Activated T-cell treated with anti-CD3 and anti-CD28 coated beads, Interleukin-2, amount 50 U/mL, for 72 hours (primary cell): ENCODE measurements around the gene ZCCHC24. TPM values are rescaled to one million over a fixed set of nuclear protein-coding genes. Genes with fewer than 3 reads are reported as not detected.

Experiments used
- ATAC-seq, 2 donors: fragments of 150-1000 bp; cut with Tn5 transposase; replicated peaks in 1 of 2; 2 replicates each; pipeline ENCODE4 v1.10.0; 2021; ENCODE audit warnings: moderate library complexity in 2 of 2, mild to moderate bottlenecking in 1 of 2
- DNase-seq, 2 donors: peaks; one replicate each; pipeline ENCODE4 v3.0.0; 2021 to 2022; ENCODE audit warnings: mixed read lengths in 1 of 2
- H3K27ac Mint-ChIP-seq: one replicate; pipeline ENCODE4 v1.8.0; 2022; ENCODE audit warnings: mild to moderate bottlenecking, moderate library complexity, mixed read lengths
- H3K27me3 Mint-ChIP-seq: one replicate; pipeline ENCODE4 v1.8.0; 2022; ENCODE audit warnings: low read depth, mixed read lengths
- H3K36me3 Mint-ChIP-seq, 2 donors: one replicate each; pipeline ENCODE4 v1.8.0; 2022; ENCODE audit warnings: mixed read lengths in 2 of 2, mild to moderate bottlenecking in 1 of 2; ENCODE audit not compliant: insufficient read depth in 2 of 2
- H3K4me1 Mint-ChIP-seq: one replicate; pipeline ENCODE4 v1.8.0; 2022; ENCODE audit warnings: low read depth, mixed read lengths
- H3K4me3 Mint-ChIP-seq, 2 donors: one replicate each; pipeline ENCODE4 v1.8.0; 2022; ENCODE audit warnings: mild to moderate bottlenecking in 2 of 2, mixed read lengths in 2 of 2, moderate library complexity in 2 of 2
- H3K9me3 Mint-ChIP-seq, 2 donors: one replicate each; pipeline ENCODE4 v1.8.0; 2022; ENCODE audit warnings: mixed read lengths in 2 of 2
- total RNA-seq, 2 donors: library from RNA; stranded (reverse); gene quantifications; one replicate each; pipeline ENCODE4 v1.2.3, GENCODE V29; 2022

The ZCCHC24 gene
- total RNA-seq, 2 donors from 2014 or later: 1.1 to 1.7 TPM

DNA sequence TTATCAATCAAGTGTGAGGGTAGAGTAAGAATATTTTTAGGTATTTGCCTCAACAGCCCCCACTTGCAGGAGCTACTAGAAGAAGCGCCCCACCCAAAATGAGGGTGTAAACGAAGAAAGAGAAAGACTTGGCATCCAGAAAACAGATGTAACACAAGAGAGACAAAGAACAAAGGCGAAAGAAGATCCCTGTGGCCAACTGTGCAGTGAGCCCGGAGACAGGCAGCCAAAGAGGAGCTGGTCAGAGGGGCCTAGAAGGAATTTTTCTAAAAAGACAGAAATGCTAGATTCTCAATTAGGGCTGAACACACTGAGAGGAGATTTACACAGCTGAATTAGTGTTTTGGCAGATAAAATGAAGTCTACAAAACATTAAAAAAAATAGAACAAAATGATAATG, 37.3 kb upstream of the ZCCHC24 start:
- no peak overlapping the region for H3K27ac Mint-ChIP-seq
- ATAC-seq (no peak), DNase-seq (no peak)
- peaks cover 7% of the 10 kb centered on the region for H3K27me3 Mint-ChIP-seq
- H3K36me3 Mint-ChIP-seq: no peaks in the 10 kb centered on the region
- H3K4me1 Mint-ChIP-seq: no peaks in the 10 kb centered on the region
- no peak overlapping the region for H3K4me3 Mint-ChIP-seq
- H3K9me3 Mint-ChIP-seq: no peaks in the 10 kb centered on the region

DNA sequence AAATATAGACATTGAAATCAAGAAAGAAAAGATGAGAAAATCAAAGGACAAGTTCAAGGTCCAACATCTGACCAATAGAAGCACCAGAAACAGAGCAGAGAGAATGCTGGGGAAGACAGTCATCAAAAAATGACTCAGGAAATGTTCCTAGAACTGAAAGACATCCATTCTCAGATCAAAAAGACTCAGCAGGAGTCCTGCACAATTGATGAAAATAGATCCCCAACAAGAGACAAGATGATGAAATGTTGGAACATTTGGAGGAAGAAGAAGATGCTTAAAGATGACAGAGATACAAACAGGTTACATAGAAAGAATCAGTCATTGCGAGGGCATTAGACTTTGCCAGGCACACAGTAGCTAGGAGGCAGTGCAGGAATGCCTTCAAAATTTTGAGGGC, 36.9 kb upstream of the ZCCHC24 start:
- DNase-seq (no peak), ATAC-seq (no peak)
- peaks cover 12% of the 10 kb centered on the region for H3K27me3 Mint-ChIP-seq
- H3K27ac Mint-ChIP-seq: no peak overlapping the region
- no peaks in the 10 kb centered on the region for H3K4me1 Mint-ChIP-seq
- H3K9me3 Mint-ChIP-seq: no peaks in the 10 kb centered on the region
- no peaks in the 10 kb centered on the region for H3K36me3 Mint-ChIP-seq
- H3K4me3 Mint-ChIP-seq: no peak overlapping the region

DNA sequence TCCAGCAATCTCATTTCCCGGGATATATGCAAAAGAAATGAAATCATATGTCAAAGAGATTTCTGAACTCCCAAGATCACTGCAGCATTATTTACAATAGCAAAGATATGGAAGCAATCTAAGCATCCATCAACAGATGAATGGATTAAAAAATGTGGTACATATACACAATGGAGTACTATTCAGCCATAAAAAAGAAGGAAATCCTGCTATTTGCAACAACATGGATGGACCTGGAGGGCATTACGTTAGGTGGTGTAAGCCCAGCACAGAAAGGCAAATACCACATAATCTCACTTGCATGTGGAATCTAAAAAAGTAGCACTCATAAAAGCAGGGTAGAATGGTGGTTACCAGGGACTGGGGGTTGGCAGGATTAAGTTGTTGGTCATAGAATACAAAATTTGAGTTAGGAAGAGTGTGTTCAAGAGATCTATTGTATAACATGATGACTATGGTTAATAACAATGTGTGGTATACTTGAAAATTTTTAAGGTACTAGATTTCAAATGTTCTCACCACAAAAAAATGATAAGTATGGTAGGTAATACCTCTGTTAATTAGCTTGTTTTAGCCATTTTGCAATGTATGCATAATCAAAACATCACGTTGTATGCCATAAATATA, 34.0 kb upstream of the ZCCHC24 start:
- no peaks in the 10 kb centered on the region for H3K9me3 Mint-ChIP-seq
- H3K36me3 Mint-ChIP-seq: no peaks in the 10 kb centered on the region
- H3K27ac Mint-ChIP-seq: no peak overlapping the region
- H3K27me3 Mint-ChIP-seq: peaks cover 19% of the 10 kb centered on the region
- H3K4me1 Mint-ChIP-seq: no peaks in the 10 kb centered on the region
- no peak for ATAC-seq
- no peak for DNase-seq
- H3K4me3 Mint-ChIP-seq: no peak overlapping the region

DNA sequence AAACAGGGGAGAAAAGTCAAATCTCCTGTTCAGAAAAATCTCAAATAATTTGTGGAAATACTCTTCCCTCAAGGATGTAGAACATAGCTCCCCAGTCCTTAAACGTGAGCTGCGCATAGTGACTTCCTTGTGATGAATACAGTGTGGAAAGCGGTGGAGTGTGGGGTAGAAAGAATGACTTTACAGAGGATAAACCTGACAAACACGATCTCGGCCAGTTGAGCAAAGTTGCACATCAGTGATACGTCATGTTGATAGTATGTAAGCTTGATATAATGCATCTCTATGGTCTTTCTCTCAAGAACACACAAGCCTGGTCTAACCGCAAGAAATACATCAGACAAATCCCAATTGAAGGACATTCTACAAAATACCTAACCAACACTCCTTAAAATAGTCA, 32.0 kb upstream of the ZCCHC24 start:
- H3K27me3 Mint-ChIP-seq: peaks cover 19% of the 10 kb centered on the region
- no peak overlapping the region for H3K4me3 Mint-ChIP-seq
- DNase-seq (no peak), ATAC-seq (no peak)
- no peaks in the 10 kb centered on the region for H3K9me3 Mint-ChIP-seq
- no peaks in the 10 kb centered on the region for H3K4me1 Mint-ChIP-seq
- no peaks in the 10 kb centered on the region for H3K36me3 Mint-ChIP-seq
- H3K27ac Mint-ChIP-seq: no peak overlapping the region

DNA sequence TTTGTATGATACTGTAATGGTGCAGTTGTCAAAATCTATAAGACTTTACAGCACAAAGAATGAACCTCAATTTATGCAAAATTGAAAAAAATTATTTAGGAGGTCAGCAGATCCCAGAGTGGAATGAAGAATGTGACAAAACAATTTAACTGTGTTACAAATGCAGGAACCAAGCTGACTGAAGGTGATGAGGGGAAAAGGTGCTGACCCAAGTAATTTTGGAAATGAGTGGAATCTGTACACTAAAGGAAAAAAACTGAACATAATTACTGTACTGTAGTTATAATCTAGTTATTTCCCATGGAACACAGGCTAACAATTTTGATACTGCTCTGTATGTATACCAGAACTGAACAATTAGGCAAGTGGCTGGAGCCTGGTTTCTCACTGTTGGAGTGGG, 31.2 kb upstream of the ZCCHC24 start:
- ATAC-seq: no peak
- H3K36me3 Mint-ChIP-seq: no peaks in the 10 kb centered on the region
- H3K4me3 Mint-ChIP-seq: no peak overlapping the region
- DNase-seq: no peak
- peaks cover 18% of the 10 kb centered on the region for H3K27me3 Mint-ChIP-seq
- no peaks in the 10 kb centered on the region for H3K9me3 Mint-ChIP-seq
- H3K4me1 Mint-ChIP-seq: no peaks in the 10 kb centered on the region
- H3K27ac Mint-ChIP-seq: no peak overlapping the region

DNA sequence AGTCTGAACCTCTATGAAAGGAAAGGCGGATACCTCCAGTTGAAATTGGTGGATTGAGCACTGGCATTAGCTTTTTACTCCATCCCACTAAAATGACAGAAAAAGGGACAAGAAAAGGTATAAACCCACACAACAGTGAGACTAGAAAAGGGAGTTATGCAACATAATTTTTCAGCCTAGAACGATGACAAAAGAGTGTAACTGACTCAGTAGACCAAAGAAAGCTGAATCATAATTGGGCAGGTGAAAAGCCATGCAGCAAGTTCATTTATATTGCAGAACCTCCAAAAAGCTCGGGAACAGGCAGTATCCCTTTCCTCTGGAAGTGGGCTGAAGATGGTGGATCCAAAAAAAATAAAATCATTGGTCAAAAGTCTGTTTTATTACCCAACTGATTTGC, 30.5 kb upstream of the ZCCHC24 start:
- Mint-ChIP-seq H3K27me3 (peaks cover 12% of the 10 kb centered on the region), H3K36me3 (no peaks in the 10 kb centered on the region), H3K4me3 (no peak overlapping the region), H3K27ac (no peak overlapping the region), H3K4me1 (no peaks in the 10 kb centered on the region), H3K9me3 (no peaks in the 10 kb centered on the region)
- DNase-seq (no peak), ATAC-seq (no peak)

DNA sequence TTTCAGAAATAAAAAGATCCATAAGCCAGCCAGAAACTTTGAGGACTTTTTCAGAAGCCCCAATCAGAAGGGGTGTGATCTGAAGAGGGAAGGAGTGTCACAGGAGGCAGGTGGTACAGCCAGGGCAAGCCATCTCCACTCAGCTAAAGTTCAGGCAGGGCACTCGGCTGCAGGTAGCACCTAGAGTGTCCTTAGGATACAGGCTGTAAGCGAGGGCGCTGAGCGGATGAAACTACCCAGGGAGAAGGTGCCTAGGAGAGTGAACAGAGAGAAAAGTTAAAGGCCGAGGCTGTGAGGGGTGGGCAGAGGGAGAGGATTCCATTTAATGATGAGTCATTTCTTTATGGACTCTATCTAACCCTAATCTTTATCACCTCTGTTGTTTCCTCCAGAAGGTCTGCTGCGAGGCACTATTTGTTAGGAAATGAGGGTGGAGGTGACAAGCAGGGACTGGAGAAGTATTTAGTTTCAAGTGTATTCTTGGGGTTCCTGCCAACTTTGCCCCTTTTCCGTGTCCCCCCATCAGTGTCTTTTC, 29.8 kb upstream of the ZCCHC24 start:
- DNase-seq (no peak), ATAC-seq (no peak)
- Mint-ChIP-seq H3K27ac (no peak overlapping the region), H3K4me3 (no peak overlapping the region), H3K36me3 (no peaks in the 10 kb centered on the region), H3K4me1 (no peaks in the 10 kb centered on the region), H3K27me3 (peaks cover 12% of the 10 kb centered on the region), H3K9me3 (no peaks in the 10 kb centered on the region)

DNA sequence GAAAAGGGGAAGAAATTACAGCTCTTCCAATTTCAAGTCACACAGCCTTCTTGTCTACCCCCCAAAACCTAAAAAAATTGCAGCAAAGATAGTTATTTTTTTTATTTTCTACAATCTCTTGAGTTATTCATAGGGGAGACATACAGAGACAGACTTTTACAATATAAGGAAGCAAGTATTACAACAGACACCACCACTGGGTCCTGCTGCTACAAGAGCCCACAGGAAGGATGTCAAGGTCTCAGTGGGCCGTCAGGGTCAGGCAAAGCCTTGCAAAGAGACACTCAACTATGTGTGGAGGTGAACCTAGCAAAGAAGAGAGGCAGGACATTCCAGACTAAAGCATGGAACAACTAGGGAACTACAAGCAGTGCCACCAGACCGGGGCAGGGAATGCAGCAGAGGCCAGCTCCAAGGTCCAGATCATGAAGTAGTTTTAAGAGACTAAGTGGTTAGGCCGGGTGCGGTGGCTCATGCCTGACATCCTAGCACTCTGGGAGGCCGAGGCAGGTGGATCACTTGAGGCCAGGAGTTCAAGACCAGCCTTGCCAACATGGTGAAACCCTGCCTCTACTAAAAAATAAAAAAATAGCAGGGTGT, 28.2 kb upstream of the ZCCHC24 start:
- Mint-ChIP-seq H3K4me3 (no peak overlapping the region), H3K27me3 (peaks cover 12% of the 10 kb centered on the region), H3K4me1 (no peaks in the 10 kb centered on the region), H3K27ac (no peak overlapping the region), H3K9me3 (no peaks in the 10 kb centered on the region), H3K36me3 (no peaks in the 10 kb centered on the region)
- DNase-seq (no peak), ATAC-seq (no peak)

DNA sequence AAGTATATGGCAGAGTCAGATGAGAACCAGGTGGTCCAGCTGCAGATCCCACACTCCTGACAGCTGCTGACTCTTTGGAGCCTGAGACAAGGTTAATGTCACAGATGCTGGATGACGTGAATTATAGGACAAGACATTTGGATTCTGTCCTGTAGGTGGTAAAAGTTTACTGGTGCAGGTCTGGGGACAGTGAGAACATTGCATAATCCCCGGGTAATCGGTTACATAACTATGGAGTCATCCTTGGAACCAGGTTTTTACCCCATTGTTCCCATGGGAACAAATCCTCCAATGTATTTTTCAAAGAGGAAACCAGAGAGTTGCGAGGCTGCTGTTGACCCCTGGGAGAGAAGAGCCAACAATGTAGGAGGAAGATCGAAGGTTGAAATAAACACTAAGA, 27.5 kb upstream of the ZCCHC24 start:
- Mint-ChIP-seq H3K9me3 (no peaks in the 10 kb centered on the region), H3K36me3 (no peaks in the 10 kb centered on the region), H3K27ac (no peak overlapping the region)

DNA sequence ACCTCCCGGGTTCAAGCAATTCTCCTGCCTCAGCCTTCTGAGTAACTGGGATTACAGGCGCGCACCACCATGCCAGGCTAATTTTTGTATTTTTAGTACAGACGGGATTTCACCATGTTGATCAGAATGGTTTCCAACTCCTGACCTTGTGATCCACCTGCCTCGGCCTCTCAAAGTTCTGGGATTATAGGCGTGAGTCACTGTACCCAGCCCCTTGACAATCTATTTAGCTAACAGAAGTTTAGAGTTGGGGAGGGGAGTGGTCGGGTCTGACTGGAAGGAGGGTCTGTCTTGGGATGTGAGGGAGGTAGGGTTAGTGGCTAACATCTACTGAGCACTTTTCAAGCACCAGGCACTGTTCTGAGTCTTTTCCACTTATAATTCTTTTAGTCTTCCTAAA, 27.0 kb upstream of the ZCCHC24 start:
- H3K27me3 Mint-ChIP-seq: peaks cover 8% of the 10 kb centered on the region
- no peaks in the 10 kb centered on the region for H3K4me1 Mint-ChIP-seq
- no peak overlapping the region for H3K4me3 Mint-ChIP-seq
- DNase-seq (no peak), ATAC-seq (no peak)
- no peak overlapping the region for H3K27ac Mint-ChIP-seq
- H3K9me3 Mint-ChIP-seq: no peaks in the 10 kb centered on the region
- no peaks in the 10 kb centered on the region for H3K36me3 Mint-ChIP-seq

More for the DNA sequence above, 27.5 kb upstream of the ZCCHC24 start:
- H3K4me1 Mint-ChIP-seq: no peaks in the 10 kb centered on the region
- no peak for ATAC-seq
- H3K4me3 Mint-ChIP-seq: no peak overlapping the region
- peaks cover 12% of the 10 kb centered on the region for H3K27me3 Mint-ChIP-seq
- no peak for DNase-seq

DNA sequence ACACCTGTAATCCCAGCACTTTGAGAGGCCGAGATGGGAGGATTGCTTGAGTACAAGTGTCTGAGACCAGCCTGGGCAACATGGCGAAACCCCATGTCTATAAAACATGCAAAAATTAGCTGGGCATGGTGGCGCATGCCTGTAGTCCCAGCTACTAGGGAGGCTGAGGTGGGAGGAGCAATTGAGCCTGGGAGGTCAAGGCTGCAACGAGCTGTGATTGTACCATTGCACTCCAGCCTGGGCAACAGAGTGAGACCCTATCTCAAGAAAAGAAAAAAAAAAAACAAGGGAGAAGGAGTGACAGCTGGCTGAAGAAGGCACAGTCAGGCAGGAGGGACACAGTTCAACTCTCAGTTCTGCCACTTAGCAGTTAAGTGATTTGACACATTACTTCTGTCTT, 26.4 kb upstream of the ZCCHC24 start:
- H3K4me1 Mint-ChIP-seq: no peaks in the 10 kb centered on the region
- peaks cover 6% of the 10 kb centered on the region for H3K27me3 Mint-ChIP-seq
- H3K36me3 Mint-ChIP-seq: no peaks in the 10 kb centered on the region
- no peak for ATAC-seq
- no peak overlapping the region for H3K27ac Mint-ChIP-seq
- H3K4me3 Mint-ChIP-seq: no peak overlapping the region
- DNase-seq: no peak
- H3K9me3 Mint-ChIP-seq: no peaks in the 10 kb centered on the region

DNA sequence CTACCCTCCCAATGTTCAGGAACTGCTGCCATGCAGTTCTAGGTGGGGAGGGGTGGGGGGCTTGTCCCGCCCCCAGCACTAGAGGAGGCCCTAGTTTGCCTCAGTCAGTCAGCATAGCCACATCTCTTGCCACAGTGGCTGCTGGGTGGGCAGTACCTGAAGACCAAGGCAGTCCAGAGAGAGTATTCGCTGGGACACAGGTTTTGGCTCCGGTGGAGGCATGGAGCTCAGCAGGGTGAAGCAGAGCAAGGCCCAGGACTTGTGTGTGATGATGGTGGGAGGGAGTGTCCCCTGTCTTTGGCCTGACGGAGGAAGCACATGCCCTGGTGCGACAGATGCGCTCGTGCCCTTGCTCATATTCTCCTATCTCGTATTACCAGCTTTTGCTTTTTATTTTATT, 24.7 kb upstream of the ZCCHC24 start:
- no peaks in the 10 kb centered on the region for H3K36me3 Mint-ChIP-seq
- DNase-seq (no peak), ATAC-seq (no peak)
- H3K4me1 Mint-ChIP-seq: no peaks in the 10 kb centered on the region
- no peak overlapping the region for H3K27ac Mint-ChIP-seq
- H3K9me3 Mint-ChIP-seq: no peaks in the 10 kb centered on the region
- H3K4me3 Mint-ChIP-seq: no peak overlapping the region
- no peaks in the 10 kb centered on the region for H3K27me3 Mint-ChIP-seq

DNA sequence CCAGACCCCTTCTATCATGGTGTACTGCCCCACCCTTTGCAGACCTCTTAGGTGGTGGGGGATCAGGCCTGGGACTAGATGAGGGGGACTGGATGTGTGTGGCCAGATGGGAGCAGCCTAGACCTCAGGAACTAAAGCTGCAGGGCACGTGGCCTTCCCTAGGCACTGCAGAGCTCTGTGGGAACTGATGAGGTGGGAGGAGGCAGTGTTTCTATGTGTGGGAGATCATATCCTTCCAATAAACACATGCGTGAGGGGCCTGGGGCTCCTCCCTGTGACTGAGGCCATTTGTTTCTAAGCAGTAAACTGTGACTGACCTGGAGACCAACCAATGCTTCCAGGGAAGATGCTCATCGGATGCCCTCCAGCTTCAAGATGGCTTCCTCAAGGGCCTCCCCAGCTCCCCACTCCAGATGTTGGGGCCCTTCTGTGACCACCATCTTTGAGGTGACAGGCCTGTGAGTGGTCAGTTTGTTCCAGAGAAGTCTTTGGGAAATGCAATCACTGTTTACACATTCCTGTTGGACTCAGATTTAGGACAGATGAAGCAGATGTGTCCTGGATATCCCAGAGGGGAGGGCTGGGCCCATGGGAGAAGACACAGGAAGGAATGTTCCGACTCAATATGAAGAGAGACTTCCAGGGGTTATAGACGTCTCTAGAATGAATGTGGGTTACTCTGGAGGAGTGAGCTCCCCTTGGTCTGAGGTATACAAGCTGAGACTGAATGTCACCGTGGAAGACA, 23.6 kb upstream of the ZCCHC24 start:
- ATAC-seq: no peak
- no peaks in the 10 kb centered on the region for H3K27me3 Mint-ChIP-seq
- H3K36me3 Mint-ChIP-seq: no peaks in the 10 kb centered on the region
- no peak for DNase-seq
- H3K4me3 Mint-ChIP-seq: no peak overlapping the region
- H3K27ac Mint-ChIP-seq: no peak overlapping the region
- H3K9me3 Mint-ChIP-seq: no peaks in the 10 kb centered on the region
- no peaks in the 10 kb centered on the region for H3K4me1 Mint-ChIP-seq
